IMR-90 (cell line): ENCODE measurements around the gene ZNF200. TPM values are rescaled to one million over a fixed set of nuclear protein-coding genes. Genes with fewer than 3 reads are reported as not detected.
A peak's percentile ranks its signal among the peaks of the same experiment; 100 is the strongest.

ENCODE experiments used
- ATAC-seq: fragments of 200-7000 bp; cut with Tn5 transposase; 2 replicates; pipeline ENCODE4 v1.9.1; 2020; ENCODE audit warnings: low read depth, mild to moderate bottlenecking, moderate library complexity
- BruUV-seq: library from RNA; stranded (reverse); fragments of 400-500 nt; replicated peaks from 2 replicates; lab custom pipeline; 2021; lab: Mats Ljungman, UMichigan
- CTCF ChIA-PET: fragments of 300-600 bp; formaldehyde crosslinking; extraction: SDS; loops from one replicate; lab custom pipeline; 2021; ENCODE audit warnings: antibody characterized with exemption; lab: Yijun Ruan, JAX
- POLR2A ChIA-PET: fragments of 300-600 bp; sonication (Branson Sonifier 250); formaldehyde crosslinking; loops from one replicate; lab custom pipeline; 2022; ENCODE audit warnings: antibody characterized with exemption; ENCODE audit not compliant: unreplicated experiment; lab: Charles Lee
- DNase-seq: peaks from one replicate; pipeline ENCODE4 v3.0.0; 2013
- H2AFZ ChIP-seq: replicated peaks from 2 replicates; pipeline ENCODE3; 2013; ENCODE audit warnings: low read length, mild to moderate bottlenecking; ENCODE audit not compliant: poor library complexity
- H2AK5ac ChIP-seq: 2 replicates; pipeline ENCODE4 v1.6.1; 2013; ENCODE audit warnings: low read depth, low read length, inconsistent platforms
- H2AK9ac ChIP-seq: replicated peaks from 2 replicates; pipeline ENCODE3; 2013; ENCODE audit warnings: mild to moderate bottlenecking, low read depth, low read length, moderate library complexity; ENCODE audit not compliant: poor library complexity
- H2BK120ac ChIP-seq: 2 replicates; pipeline ENCODE4 v1.6.1; 2013; ENCODE audit warnings: low read depth, low read length, inconsistent platforms
- H2BK15ac ChIP-seq: 3 replicates; pipeline ENCODE4 v1.6.1; 2013; ENCODE audit warnings: low read depth, low read length, inconsistent platforms
- H2BK20ac ChIP-seq: 2 replicates; pipeline ENCODE4 v1.6.1; 2013; ENCODE audit warnings: low read depth, mild to moderate bottlenecking, inconsistent platforms, low read length, moderate library complexity
- H2BK5ac ChIP-seq: 2 replicates; pipeline ENCODE4 v1.6.1; 2013; ENCODE audit warnings: mild to moderate bottlenecking, low read depth, low read length, inconsistent platforms; ENCODE audit not compliant: poor library complexity, severe bottlenecking
- H3K14ac ChIP-seq: replicated peaks from 2 replicates; pipeline ENCODE4 v1.6.1; 2013; ENCODE audit warnings: low read depth, low read length, inconsistent platforms
- H3K18ac ChIP-seq: 2 replicates; pipeline ENCODE4 v1.6.1; 2013; ENCODE audit warnings: low read depth, low read length, control low read depth
- H3K23ac ChIP-seq: 2 replicates; pipeline ENCODE4 v1.6.1; 2013; ENCODE audit warnings: low read depth, low read length, inconsistent platforms
- H3K27ac ChIP-seq: 2 replicates; pipeline ENCODE4 v1.5.1; 2013; ENCODE audit warnings: mild to moderate bottlenecking, control low read depth, low read length; ENCODE audit not compliant: insufficient read depth
- H3K27me3 ChIP-seq: 2 replicates; pipeline ENCODE4 v1.6.1; 2013; ENCODE audit warnings: low read length; ENCODE audit not compliant: control insufficient read depth, insufficient read depth
- H3K36me3 ChIP-seq: 2 replicates; pipeline ENCODE4 v1.6.1; 2013; ENCODE audit warnings: low read length, mixed read lengths; ENCODE audit not compliant: control insufficient read depth, insufficient read depth
- H3K4ac ChIP-seq: 2 replicates; pipeline ENCODE4 v1.6.1; 2013; ENCODE audit warnings: low read depth, low read length, inconsistent platforms
- H3K4me1 ChIP-seq: 2 replicates; pipeline ENCODE4 v1.6.1; 2013; ENCODE audit warnings: low read length, mixed read lengths; ENCODE audit not compliant: control insufficient read depth, insufficient read depth
- H3K4me2 ChIP-seq: 2 replicates; pipeline ENCODE4 v1.6.1; 2013; ENCODE audit warnings: low read depth, mild to moderate bottlenecking, control low read depth, low read length, moderate library complexity
- H3K4me3 ChIP-seq: 2 replicates; pipeline ENCODE4 v1.5.1; 2013; ENCODE audit warnings: low read depth, mild to moderate bottlenecking, control low read depth, low read length, moderate library complexity; ENCODE audit not compliant: insufficient read depth
- H3K56ac ChIP-seq: 2 replicates; pipeline ENCODE4 v1.6.1; 2013; ENCODE audit warnings: low read length, inconsistent platforms; ENCODE audit not compliant: insufficient read depth; ENCODE audit errors: extremely low read depth
- H3K79me1 ChIP-seq, 2 experiments: 2 replicates each; pipeline ENCODE4 v1.6.1; 2013; ENCODE audit warnings: low read length in 2 of 2, inconsistent platforms in 1 of 2, low read depth in 1 of 2
- H3K9ac ChIP-seq: 2 replicates; pipeline ENCODE4 v1.6.1; 2013; ENCODE audit warnings: low read depth, low read length, control low read depth
- H3K9me1 ChIP-seq: 2 replicates; pipeline ENCODE4 v1.6.1; 2013; ENCODE audit warnings: low read length, inconsistent platforms; ENCODE audit not compliant: insufficient read depth
- H3K9me3 ChIP-seq: 2 replicates; pipeline ENCODE4 v1.6.1; 2013; ENCODE audit warnings: low read length; ENCODE audit not compliant: control insufficient read depth, insufficient read depth
- H4K20me1 ChIP-seq: 2 replicates; pipeline ENCODE4 v1.6.1; 2013; ENCODE audit warnings: low read length, inconsistent platforms; ENCODE audit not compliant: insufficient read depth
- H4K5ac ChIP-seq: 2 replicates; pipeline ENCODE4 v1.6.1; 2013; ENCODE audit warnings: mild to moderate bottlenecking, low read depth, low read length, control low read depth
- H4K8ac ChIP-seq, 2 experiments: 2 replicates each; pipeline ENCODE4 v1.6.1; 2013; ENCODE audit warnings: low read depth in 2 of 2, low read length in 2 of 2, control low read depth in 1 of 2, inconsistent platforms in 1 of 2
- H4K91ac ChIP-seq: 2 replicates; pipeline ENCODE4 v1.6.1; 2013; ENCODE audit warnings: low read depth, low read length, inconsistent platforms; ENCODE audit not compliant: insufficient read depth
- BHLHE40 ChIP-seq: fragments of 150-350 bp; IDR thresholded peaks from 2 replicates; pipeline ENCODE4 v1.6.1; 2016; ENCODE audit warnings: mild to moderate bottlenecking, low read depth, low read length
- CEBPB ChIP-seq: IDR thresholded peaks from 2 replicates; pipeline ENCODE4 v1.6.1; 2012; ENCODE audit warnings: low read depth, low read length, improper control_type of control experiment
- CHD1 ChIP-seq: IDR thresholded peaks from 2 replicates; pipeline ENCODE4 v1.6.1; 2012; ENCODE audit warnings: low read depth, low read length, improper control_type of control experiment
- MXI1 ChIP-seq: IDR thresholded peaks from 2 replicates; pipeline ENCODE4 v1.6.1; 2012; ENCODE audit warnings: low read depth, mild to moderate bottlenecking, low read length, moderate library complexity, borderline replicate concordance
- NFE2L2 ChIP-seq: fragments of 150-350 bp; IDR thresholded peaks from 2 replicates; pipeline ENCODE4 v1.6.1; 2016; ENCODE audit warnings: low read depth, mild to moderate bottlenecking, low read length
- POLR2A ChIP-seq: IDR thresholded peaks from 2 replicates; pipeline ENCODE4 v1.6.1; 2012; ENCODE audit warnings: mild to moderate bottlenecking, low read depth, low read length
- RAD21 ChIP-seq: IDR thresholded peaks from 2 replicates; pipeline ENCODE4 v1.6.1; 2012; ENCODE audit warnings: low read length, improper control_type of control experiment
- RFX5 ChIP-seq: IDR thresholded peaks from 2 replicates; pipeline ENCODE4 v1.8.0; 2012; ENCODE audit warnings: low read depth, mild to moderate bottlenecking, low read length, moderate library complexity
- WGBS, 2 experiments: methylation state at CpG; one replicate each; pipeline versions ENCODE4 v1.1.5 to v1.1.7; 2013; ENCODE audit warnings: missing lambda C conversion rate in 2 of 2; ENCODE audit not compliant: insufficient read length in 1 of 2; ENCODE audit errors: extremely low coverage in 2 of 2; 5-methylcytosine and 5-hydroxymethylcytosine counted together
- dilution Hi-C: fragments of 300-500 bp; cut with HindIII; formaldehyde crosslinking; loops from one replicate; pipeline ENCODE4 v1.14.3; 2018; ENCODE audit warnings: low sequenced_read_pairs; ENCODE audit not compliant: unreplicated experiment
- in situ Hi-C: fragments of 300-500 bp; cut with MboI; formaldehyde crosslinking; loops from 3 replicates; pipeline ENCODE4 v1.14.3; 2019; ENCODE audit warnings: low sequenced_read_pairs, inconsistent platforms, mixed read lengths
- intact Hi-C: fragments of 100-400 bp; cut with micrococcal nuclease; formaldehyde crosslinking; loops from 2 replicates; pipeline ENCODE4 v1.10.0; 2022
- polyA plus RNA-seq, 3 experiments: library from polyadenylated mRNA; depleted of rRNA; stranded (reverse); fragments of >200 nt; gene quantifications; 2 replicates each; pipeline ENCODE4 v1.2.3, GENCODE V29; 2012; ENCODE audit warnings: low replicate concordance in 1 of 3
- total RNA-seq: library from RNA; depleted of rRNA; stranded (reverse); fragments of >200 nt; gene quantifications from 2 replicates; pipeline ENCODE4 v1.2.3, GENCODE V29; 2012
- TF ChIP-seq, protein P1 (sequence below): conservative IDR thresholded peaks from 2 replicates; pipeline ENCODE4 v1.5.1; 2012; ENCODE audit warnings: mild to moderate bottlenecking, low read depth, low read length, improper control_type of control experiment
- TF ChIP-seq, protein P2 (sequence below): fragments of 150-350 bp; IDR thresholded peaks from 2 replicates; pipeline ENCODE4 v1.6.1; 2016; ENCODE audit warnings: low read depth, mild to moderate bottlenecking, low read length, moderate library complexity, borderline replicate concordance

The ZNF200 gene
- total and polyA plus RNA-seq, 2 of the 4 experiments (the other 2 are of a cell fraction): 3.7 to 7.5 TPM

DNA sequence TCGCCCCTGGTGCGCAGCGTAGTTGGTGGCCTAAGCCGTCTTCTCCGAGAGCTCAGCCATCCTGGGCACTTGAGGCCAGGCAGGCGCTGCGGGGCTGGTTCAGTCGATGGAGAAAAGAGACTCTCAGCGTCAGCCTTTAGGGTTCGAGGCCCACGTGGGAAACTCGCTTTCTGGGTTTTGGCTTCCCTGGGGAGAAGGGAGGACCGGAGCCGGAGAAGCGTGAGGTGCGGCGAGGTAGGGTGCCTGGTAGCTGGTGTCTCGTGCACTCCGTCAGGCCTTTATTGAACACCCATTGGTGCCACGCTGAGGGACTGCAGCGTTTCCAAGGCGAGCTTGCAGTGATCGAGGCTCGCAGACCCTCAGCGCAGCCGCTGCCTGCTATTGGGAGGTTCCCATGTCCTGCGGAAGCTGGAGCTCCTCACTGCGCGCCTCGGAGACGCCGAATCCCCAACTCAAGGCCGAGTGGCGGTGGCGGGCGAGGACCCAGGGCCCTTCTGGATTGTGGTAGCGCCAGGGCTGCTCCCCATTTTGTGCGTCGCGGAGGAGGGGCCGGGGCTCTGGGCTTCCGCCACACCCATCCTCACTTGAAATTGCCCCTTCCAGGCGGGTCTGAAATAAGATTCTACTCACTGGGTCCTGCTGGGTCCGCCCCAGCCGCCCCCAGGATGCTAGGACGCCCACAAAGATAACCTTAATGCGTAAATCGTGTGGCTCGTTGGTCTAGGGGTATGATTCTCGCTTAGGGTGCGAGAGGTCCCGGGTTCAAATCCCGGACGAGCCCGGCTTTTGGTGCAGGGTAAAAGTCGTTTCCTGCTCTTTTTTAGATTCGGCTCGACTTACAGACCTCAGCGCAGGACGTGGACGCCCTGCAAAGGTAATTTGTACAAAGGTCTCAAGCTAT lies 45.8 kb downstream of the ZNF200 start (continued):
- TF ChIP-seq MXI1: no peak
- no peak for TF ChIP-seq CHD1

GRCh38 chr16:3188675-3188924 lies 46.4 kb downstream of the ZNF200 start:
- Histone ChIP-seq H3K4ac (no peak overlapping the region), H2AFZ (peak overlapping the region; percentile 99), H2AK5ac (no peak overlapping the region), H2BK120ac (no peak overlapping the region), H3K23ac (peak overlapping the region; percentile 82; the same call in 1 of the 2 replicates), H3K9me3 (no peaks in the 10 kb centered on the region), H3K56ac (no peak overlapping the region), H3K4me3 (peak overlapping the region; percentile 58), H3K27ac (no peak overlapping the region; the same call in 1 of the 2 replicates), H4K91ac (no peak overlapping the region), H2BK5ac (no peak overlapping the region), H2BK15ac (no peak overlapping the region), H3K36me3 (no peaks in the 10 kb centered on the region), H3K27me3 (peaks cover 3% of the 10 kb centered on the region; the same call in 1 of the 2 replicates), H3K18ac (no peak overlapping the region), H2AK9ac (peak overlapping the region; percentile 44), H3K4me1 (peaks cover 2% of the 10 kb centered on the region; the same call in 1 of the 2 replicates), H3K9ac (peak overlapping the region; percentile 55), H4K20me1 (peaks cover 2% of the 10 kb centered on the region), H2BK20ac (no peak overlapping the region), H3K79me1 (no peaks in the 10 kb centered on the region), H3K4me2 (peak overlapping the region; percentile 81), H3K9me1 (no peaks in the 10 kb centered on the region), H3K14ac (no peak overlapping the region; the same call in 1 of the 2 replicates), H4K8ac (peak overlapping the region; percentile 13 to 20; a peak in 2 of 4 replicates), H4K5ac (no peak overlapping the region)
- WGBS, 2 experiments: 3% methylated on average over 9 of the region's 13 CpGs; no CpG with 5 or more reads in 1 of the 2 experiments
- no peak for TF ChIP-seq POLR2A
- no peak for TF ChIP-seq BHLHE40
- TF ChIP-seq MXI1: no peak
- no peak for TF ChIP-seq RFX5
- no peak for TF ChIP-seq RAD21
- TF ChIP-seq, protein P1, sequence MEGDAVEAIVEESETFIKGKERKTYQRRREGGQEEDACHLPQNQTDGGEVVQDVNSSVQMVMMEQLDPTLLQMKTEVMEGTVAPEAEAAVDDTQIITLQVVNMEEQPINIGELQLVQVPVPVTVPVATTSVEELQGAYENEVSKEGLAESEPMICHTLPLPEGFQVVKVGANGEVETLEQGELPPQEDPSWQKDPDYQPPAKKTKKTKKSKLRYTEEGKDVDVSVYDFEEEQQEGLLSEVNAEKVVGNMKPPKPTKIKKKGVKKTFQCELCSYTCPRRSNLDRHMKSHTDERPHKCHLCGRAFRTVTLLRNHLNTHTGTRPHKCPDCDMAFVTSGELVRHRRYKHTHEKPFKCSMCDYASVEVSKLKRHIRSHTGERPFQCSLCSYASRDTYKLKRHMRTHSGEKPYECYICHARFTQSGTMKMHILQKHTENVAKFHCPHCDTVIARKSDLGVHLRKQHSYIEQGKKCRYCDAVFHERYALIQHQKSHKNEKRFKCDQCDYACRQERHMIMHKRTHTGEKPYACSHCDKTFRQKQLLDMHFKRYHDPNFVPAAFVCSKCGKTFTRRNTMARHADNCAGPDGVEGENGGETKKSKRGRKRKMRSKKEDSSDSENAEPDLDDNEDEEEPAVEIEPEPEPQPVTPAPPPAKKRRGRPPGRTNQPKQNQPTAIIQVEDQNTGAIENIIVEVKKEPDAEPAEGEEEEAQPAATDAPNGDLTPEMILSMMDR: no peak
- TF ChIP-seq CEBPB: no peak
- TF ChIP-seq NFE2L2: no peak
- TF ChIP-seq, protein P2, sequence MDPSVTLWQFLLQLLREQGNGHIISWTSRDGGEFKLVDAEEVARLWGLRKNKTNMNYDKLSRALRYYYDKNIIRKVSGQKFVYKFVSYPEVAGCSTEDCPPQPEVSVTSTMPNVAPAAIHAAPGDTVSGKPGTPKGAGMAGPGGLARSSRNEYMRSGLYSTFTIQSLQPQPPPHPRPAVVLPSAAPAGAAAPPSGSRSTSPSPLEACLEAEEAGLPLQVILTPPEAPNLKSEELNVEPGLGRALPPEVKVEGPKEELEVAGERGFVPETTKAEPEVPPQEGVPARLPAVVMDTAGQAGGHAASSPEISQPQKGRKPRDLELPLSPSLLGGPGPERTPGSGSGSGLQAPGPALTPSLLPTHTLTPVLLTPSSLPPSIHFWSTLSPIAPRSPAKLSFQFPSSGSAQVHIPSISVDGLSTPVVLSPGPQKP: no peak
- CTCF ChIA-PET: no interaction called here
- no peak for DNase-seq
- no TSS peak for BruUV-seq
- dilution Hi-C loops: no loop called here
- no peak for ATAC-seq
- intact Hi-C loops: loop anchor here (2.0 to 5.0 kb wide), 2 partner anchors 74 to 312 kb away; partner anchors contain the start of gene CLUAP1
- in situ Hi-C loops: no loop called here
- POLR2A ChIA-PET: interaction anchor here (0.5 kb wide), 1 partner anchor 112 kb away, joined by 3 read pairs; no protein-coding TSS in a partner anchor
